GM04503 (cell line): ENCODE data around the gene SPINK7.

Source experiments
- DNase-seq: peaks from one replicate; pipeline ENCODE4 v3.0.0-alpha.2; 2012; ENCODE audit warnings: low read depth

Gene SPINK7

DNA sequence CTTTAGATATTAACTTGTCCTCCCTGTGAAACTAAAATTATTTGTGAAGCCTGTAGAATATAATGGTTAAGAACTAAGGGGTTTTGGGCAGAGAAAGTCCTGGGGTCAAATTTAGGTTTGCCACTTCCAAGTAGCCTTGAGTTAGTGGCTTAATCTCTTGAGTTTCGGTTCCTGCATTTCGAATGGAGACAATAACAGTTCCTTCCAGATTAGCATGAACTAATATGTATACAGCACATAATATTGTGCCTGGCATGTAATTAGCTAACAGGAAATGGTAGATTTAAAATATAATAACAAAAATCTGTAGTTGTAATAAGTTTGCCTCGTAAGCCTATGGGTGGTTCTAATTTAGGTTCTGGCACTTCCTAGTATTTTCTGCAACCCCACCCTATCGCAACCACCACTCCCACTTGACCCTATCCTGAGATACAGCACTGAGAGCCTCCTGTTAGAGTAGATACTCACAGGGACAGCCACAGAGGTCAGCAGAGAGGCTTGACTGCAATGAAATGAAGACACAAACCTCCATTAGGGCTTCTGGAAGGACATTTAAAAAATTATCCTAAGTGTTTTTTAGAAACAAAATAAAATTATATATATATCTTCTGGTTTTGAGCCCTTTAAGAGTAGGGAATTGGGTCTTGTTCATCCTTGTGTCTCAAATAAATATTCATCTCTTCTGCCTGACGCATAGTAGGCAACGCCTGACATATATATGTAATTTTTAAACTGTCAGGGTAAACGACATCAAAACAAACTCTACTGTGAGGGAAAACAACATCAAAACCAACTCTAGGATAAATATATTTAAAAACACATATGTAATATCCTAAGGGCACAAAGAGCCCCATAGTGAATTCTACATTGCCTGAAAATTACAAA, 31.6 kb downstream of the SPINK7 start:
- DNase-seq: no peak

DNA sequence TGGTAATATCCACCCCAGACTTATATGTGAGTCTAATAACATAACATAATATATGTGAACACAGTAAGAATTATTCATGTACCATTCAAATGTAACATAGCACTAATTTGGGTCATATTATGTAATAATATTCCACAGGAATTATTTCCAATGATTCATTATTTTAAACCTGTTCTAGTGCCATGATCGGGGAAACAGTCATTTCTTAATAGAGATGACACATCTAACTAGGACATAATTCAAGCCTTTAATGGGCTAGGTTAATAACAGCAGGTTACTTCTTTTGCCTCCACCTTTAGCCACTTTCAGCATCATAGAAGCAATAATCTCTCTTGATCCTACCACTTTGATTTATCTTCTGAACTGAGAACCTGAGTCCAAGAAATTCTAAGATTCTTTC, 35.5 kb downstream of the SPINK7 start:
- DNase-seq: no peak

DNA sequence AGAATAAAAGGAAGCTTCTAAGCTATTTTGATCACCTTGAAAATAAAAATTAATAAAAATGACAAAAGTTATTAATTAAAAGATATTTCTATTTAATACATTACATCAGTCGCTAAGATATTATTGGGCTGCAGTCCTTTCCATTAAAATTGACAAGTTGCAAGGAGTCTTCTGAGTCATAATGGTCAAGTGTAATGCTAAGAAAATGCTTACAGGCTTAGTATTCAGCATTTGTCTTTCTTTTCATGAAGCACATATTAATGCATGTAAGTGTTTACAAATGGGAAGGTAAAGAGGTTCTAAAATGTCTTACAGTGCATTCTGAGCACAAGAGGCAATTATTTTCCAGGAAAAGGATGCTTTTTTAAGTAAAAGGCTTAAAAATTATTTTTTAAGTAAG, 40.5 kb downstream of the SPINK7 start:
- no peak for DNase-seq

DNA sequence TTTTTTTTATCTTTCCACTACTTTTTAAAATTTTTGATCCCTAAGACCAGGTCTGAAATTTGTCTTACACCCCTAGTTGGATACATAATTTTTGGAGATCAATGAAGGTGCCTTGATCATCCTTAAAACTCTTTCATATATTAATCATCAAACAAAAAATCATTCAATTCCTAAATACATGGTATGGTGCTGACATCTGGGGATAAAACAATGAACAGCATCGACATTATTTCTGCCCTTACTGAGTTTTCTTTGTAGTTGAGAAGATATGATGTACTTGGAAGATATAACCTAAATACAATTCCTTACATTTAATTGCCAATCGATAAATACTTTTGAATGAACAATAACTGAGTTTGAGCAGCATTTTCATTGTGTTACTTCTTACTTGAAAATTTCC, 41.4 kb downstream of the SPINK7 start:
- no peak for DNase-seq

DNA sequence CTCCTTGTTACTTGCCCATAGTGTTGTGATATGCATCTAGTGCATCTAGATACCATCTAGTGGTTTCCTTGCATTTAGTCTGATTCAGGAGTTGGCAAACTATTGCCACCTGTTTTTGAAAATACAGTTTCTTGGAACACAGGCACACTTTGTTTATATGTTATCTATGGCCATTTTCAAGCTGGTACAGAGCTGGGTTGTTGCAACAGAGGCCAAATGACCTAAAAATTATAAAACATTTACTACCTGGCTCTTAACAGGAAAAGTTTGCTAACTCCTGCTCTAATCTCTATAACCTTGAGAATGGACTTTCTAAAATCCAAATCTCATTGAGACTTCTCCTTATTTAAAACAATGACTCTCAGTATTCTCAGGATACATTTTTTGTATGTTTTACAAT, 52.1 kb downstream of the SPINK7 start:
- DNase-seq: no peak
